Activated CD8-positive, alpha-beta memory T cell treated with anti-CD3 and anti-CD28 coated beads, Interleukin-2, amount 10 ng/mL, durations not matched to agents 7 days and 5 days (primary cell): ENCODE results near the gene AKT3. TPM values are rescaled to one million over a fixed set of nuclear protein-coding genes. Genes with fewer than 3 reads are reported as not detected.

Experiments
- ATAC-seq: fragments of 150-1000 bp; cut with Tn5 transposase; one replicate; pipeline ENCODE4 v1.10.0; 2021; ENCODE audit warnings: moderate library complexity
- CTCF ChIA-PET: fragments of 350-600 bp; sonication (Branson Sonifier 250); formaldehyde crosslinking; loops from one replicate; lab custom pipeline; 2021; ENCODE audit warnings: antibody characterized with exemption; lab: Charles Lee
- DNase-seq: peaks from one replicate; pipeline ENCODE4 v3.0.0-alpha.2; 2020
- H3K27ac Mint-ChIP-seq: one replicate; pipeline ENCODE4 v1.8.0; 2021; ENCODE audit warnings: mild to moderate bottlenecking, mixed read lengths
- H3K27me3 Mint-ChIP-seq: one replicate; pipeline ENCODE4 v1.8.0; 2021; ENCODE audit warnings: mixed read lengths
- H3K36me3 Mint-ChIP-seq: one replicate; pipeline ENCODE4 v1.8.0; 2021; ENCODE audit warnings: mild to moderate bottlenecking, mixed read lengths
- H3K4me1 Mint-ChIP-seq: one replicate; pipeline ENCODE4 v1.8.0; 2021; ENCODE audit warnings: mixed read lengths
- H3K4me3 Mint-ChIP-seq: one replicate; pipeline ENCODE4 v1.8.0; 2021; ENCODE audit warnings: mild to moderate bottlenecking, moderate library complexity, mixed read lengths
- H3K9me3 Mint-ChIP-seq: one replicate; pipeline ENCODE4 v1.8.0; 2022; ENCODE audit warnings: low read depth, mixed read lengths
- total RNA-seq, 2 experiments: library from RNA; stranded (reverse); gene quantifications; one replicate each; pipeline ENCODE4 v1.2.3, GENCODE V29; 2021

Gene AKT3
- total RNA-seq, 2 experiments from 2014 or later: 40.8 to 42.6 TPM

DNA sequence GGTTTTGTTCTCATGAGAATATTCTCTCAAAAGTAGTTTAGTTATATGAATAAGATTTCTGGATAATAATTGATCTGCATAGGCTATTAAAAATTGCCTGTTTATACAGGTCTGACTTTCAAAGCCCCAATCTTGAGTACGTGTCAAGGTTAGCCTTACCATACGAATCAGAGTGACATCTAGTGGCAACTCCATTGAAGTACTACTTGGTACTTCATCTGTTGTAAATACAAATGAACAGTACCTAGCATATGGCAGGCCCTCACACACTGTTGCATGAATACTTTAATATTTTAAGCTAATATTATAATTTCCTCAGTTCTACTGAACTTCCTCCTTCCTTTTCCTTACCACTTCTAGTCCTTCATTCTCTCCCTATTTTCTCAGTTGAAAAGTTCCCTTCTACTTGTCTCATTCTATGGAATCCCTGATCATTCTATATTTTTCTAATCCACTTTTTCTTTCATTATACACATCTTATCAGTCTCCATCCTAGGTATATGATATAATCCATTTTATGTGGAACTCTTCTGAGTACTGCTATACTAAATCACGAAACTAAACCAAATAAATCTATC is 101.2 kb downstream of the AKT3 start:
- Mint-ChIP-seq H3K4me1 (peaks cover 3% of the 10 kb centered on the region), H3K27me3 (no peaks in the 10 kb centered on the region), H3K27ac (no peak overlapping the region), H3K36me3 (peaks cover 7% of the 10 kb centered on the region), H3K9me3 (no peaks in the 10 kb centered on the region), H3K4me3 (no peak overlapping the region)
- DNase-seq (no peak), ATAC-seq (peak; percentile 94)
- CTCF ChIA-PET: interaction anchor here (0.8 to 1.4 kb wide), 5 partner anchors 9 to 405 kb away, joined by 3 to 4 read pairs (median 4); no protein-coding TSS in a partner anchor

DNA sequence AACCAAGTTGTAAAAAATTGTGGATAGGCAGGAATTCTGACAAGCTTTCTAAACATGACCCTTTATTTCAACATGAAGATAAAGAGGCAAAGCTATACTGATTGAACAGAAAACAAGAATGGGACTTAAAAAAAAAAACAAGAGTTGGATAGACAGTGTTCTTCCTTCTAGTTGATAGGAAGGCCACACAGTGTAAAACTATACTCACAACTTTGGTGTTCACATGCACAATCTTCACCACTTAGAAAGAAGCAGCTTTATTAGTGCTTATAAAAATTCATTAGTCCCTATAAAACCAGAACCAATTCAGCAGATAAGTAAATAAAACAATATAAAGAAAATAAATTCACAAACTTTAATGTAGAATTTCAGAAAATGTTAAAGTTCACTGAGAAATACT is 101.8 kb downstream of the AKT3 start:
- ATAC-seq (no peak), DNase-seq (no peak)
- peaks cover 3% of the 10 kb centered on the region for H3K4me1 Mint-ChIP-seq
- no peaks in the 10 kb centered on the region for H3K27me3 Mint-ChIP-seq
- H3K27ac Mint-ChIP-seq: no peak overlapping the region
- no peaks in the 10 kb centered on the region for H3K9me3 Mint-ChIP-seq
- H3K4me3 Mint-ChIP-seq: no peak overlapping the region
- CTCF ChIA-PET: interaction anchor here (0.7 to 1.4 kb wide), 6 partner anchors 16 to 405 kb away, joined by 3 to 7 read pairs (median 4); no protein-coding TSS in a partner anchor
- H3K36me3 Mint-ChIP-seq: peaks cover 10% of the 10 kb centered on the region

DNA sequence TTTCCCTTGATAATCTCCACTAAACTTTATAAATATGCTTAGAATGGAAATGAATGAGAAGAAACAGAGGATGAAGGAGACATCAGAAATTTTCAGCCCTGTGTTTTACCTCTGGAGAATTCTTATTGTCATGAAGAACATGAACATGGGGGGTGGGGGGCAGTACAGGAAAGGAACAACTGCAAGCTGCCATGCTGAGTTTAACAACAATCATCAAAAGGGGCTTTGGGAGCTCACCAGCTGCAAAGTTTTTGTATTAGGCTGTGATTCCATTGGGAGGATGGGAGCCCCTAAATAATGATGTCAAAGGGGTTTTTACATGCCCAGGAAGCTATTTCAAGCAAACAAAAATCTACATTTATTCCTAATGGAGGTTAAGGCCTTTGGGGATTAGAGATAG is 103.3 kb downstream of the AKT3 start:
- Mint-ChIP-seq H3K4me1 (peaks cover 3% of the 10 kb centered on the region), H3K36me3 (peaks cover 16% of the 10 kb centered on the region), H3K27ac (no peak overlapping the region), H3K27me3 (no peaks in the 10 kb centered on the region), H3K4me3 (no peak overlapping the region), H3K9me3 (peaks cover 4% of the 10 kb centered on the region)
- CTCF ChIA-PET: no interaction called here
- ATAC-seq: no peak
- DNase-seq: no peak

DNA sequence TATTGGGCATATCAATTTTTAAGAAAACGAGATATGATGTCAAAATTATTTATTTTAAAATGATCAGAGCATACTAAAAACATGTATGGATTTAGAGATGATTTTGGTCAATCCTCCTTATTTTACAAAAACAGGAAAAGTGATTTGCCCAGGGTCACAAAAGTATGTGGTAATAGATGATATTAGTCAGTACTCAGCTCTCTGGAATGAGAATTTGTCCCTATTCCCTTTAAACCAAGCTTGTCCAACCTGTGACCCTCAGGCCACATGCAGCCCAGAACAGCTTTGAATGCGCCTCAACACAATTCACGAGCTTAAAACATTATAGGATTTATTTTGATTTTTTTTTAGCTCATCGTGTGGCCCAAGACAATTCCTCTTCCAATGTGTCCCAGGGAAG is 104.7 kb downstream of the AKT3 start:
- DNase-seq (no peak), ATAC-seq (no peak)

DNA sequence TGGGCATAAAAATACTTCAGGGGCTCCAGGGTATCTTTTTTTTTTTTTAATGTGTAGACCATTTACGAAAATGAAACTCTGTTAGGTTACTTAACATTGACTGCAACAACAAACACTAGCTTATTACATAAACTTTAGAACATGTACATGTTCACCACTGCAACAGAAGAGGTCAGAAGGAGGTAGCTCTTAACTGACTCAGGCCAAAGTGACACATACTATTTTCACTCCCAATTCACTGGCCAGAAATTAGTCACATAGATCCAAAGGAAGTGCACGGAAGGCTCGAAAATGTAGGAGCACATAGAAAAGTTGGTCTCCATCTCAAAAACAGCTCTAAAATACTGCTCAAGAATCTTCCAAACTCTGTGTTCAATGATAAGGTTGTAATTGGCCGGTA is 107.2 kb downstream of the AKT3 start:
- no peak overlapping the region for H3K27ac Mint-ChIP-seq
- H3K4me3 Mint-ChIP-seq: no peak overlapping the region
- no peak for DNase-seq
- H3K4me1 Mint-ChIP-seq: peaks cover 9% of the 10 kb centered on the region
- ATAC-seq: no peak
- peaks cover 22% of the 10 kb centered on the region for H3K36me3 Mint-ChIP-seq
- CTCF ChIA-PET: no interaction called here
- H3K27me3 Mint-ChIP-seq: no peaks in the 10 kb centered on the region
- peaks cover 4% of the 10 kb centered on the region for H3K9me3 Mint-ChIP-seq

More for the DNA sequence above, 104.7 kb downstream of the AKT3 start:
- Mint-ChIP-seq H3K36me3 (peaks cover 16% of the 10 kb centered on the region), H3K9me3 (peaks cover 4% of the 10 kb centered on the region), H3K4me3 (no peak overlapping the region), H3K27me3 (no peaks in the 10 kb centered on the region), H3K4me1 (peaks cover 3% of the 10 kb centered on the region), H3K27ac (no peak overlapping the region)
- CTCF ChIA-PET: interaction anchor here (0.9 kb wide), 2 partner anchors 233 to 526 kb away, joined by 3 read pairs; no protein-coding TSS in a partner anchor

DNA sequence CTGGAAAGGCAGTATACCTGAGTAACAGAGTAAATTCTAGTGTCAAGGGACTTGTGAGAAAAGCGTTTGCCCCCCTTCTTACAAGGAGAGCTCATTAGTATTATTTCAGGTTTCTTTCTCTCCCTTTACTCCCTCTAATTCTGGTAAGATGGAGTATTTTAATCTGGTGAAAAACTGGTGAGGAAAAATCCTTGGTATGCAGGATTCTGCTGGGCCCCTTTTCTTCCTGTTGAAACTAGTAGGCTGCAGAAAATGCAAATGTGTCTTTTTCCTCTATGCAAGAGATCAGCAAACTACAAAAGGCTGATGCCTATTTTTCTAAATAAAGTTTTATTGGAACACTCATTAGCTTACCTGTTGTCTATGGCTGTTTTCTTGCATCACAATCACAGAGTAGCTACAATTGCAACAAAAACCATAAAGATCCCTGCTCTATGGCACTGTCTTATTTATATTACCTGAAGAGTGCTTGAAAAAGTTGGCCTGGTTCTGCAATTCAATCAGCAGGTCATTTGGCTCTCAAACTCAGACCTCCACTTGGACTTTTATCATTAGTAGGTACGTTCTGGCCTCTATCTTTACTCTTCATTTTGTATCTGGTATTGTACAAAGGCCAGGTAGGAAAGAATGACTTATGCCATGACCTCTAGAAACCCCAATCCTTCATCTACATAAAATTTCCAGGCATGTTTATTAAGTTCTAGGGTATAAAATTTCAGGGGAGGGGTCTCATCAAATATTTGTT is 109.6 kb downstream of the AKT3 start:
- H3K27me3 Mint-ChIP-seq: no peaks in the 10 kb centered on the region
- no peak for DNase-seq
- H3K27ac Mint-ChIP-seq: no peak overlapping the region
- H3K4me3 Mint-ChIP-seq: no peak overlapping the region
- ATAC-seq: no peak
- CTCF ChIA-PET: interaction anchor here (1.1 kb wide), 1 partner anchor 9 kb away, joined by 3 read pairs; no protein-coding TSS in a partner anchor
- peaks cover 16% of the 10 kb centered on the region for H3K4me1 Mint-ChIP-seq
- H3K36me3 Mint-ChIP-seq: peaks cover 27% of the 10 kb centered on the region
- peaks cover 4% of the 10 kb centered on the region for H3K9me3 Mint-ChIP-seq

DNA sequence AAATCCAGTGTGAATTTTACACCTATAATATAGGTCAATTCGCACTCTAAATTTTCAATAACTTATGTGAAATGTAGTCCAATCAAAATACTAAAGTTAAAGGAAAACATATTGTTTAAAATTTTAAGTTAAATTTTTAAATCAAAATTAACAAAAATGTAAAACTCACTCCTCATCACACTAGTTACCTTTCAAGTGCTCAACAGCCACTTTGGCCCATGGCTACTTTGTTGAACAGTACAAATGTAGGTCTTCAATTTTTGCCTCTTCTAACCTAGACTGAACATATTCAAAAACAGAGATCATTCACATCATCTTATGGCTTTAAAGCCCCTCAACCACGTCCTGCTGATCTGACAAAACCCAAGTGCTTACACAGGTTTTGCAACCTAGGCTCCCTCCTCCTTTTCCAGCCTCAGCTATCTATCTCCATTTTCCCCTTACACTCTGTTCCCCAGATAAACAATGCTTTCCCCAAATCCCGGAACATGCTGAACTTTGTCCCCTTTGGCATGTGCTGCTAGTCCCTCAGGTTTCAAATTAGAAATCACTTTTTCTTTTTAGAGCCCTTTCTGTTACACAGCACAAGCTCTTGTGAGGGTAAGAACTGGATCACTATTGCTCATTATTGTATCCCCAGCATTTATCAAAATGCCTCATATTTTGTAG is 110.6 kb downstream of the AKT3 start:
- H3K36me3 Mint-ChIP-seq: peaks cover 24% of the 10 kb centered on the region
- CTCF ChIA-PET: interaction anchor here (1.1 kb wide), 1 partner anchor 9 kb away, joined by 3 read pairs; no protein-coding TSS in a partner anchor
- H3K4me1 Mint-ChIP-seq: peaks cover 15% of the 10 kb centered on the region
- ATAC-seq (no peak), DNase-seq (no peak)
- H3K9me3 Mint-ChIP-seq: peaks cover 4% of the 10 kb centered on the region
- no peak overlapping the region for H3K4me3 Mint-ChIP-seq
- H3K27ac Mint-ChIP-seq: no peak overlapping the region
- H3K27me3 Mint-ChIP-seq: no peaks in the 10 kb centered on the region

DNA sequence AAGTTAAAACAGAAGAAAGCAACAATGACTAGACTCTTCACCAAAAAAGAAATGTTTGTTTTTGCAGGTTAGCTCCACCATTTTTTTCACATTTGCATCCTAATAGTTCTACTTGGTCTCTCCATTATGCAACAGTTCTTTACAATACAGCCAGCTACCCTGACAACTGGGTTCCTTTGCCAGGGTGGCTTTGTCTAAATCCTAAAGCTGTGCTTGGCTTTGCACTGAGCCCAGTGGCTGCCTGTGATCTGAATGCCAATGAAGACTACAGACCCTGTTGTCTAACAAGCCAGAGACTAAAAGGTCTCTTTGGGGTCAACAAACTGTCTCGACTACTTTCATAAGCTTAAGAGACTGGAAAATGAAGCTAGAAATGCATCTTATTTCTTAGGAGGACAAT is 112.0 kb downstream of the AKT3 start:
- Mint-ChIP-seq H3K9me3 (peaks cover 4% of the 10 kb centered on the region), H3K4me1 (peaks cover 18% of the 10 kb centered on the region), H3K4me3 (no peak overlapping the region), H3K27ac (no peak overlapping the region), H3K36me3 (peaks cover 21% of the 10 kb centered on the region), H3K27me3 (no peaks in the 10 kb centered on the region)
- ATAC-seq (no peak), DNase-seq (no peak)
- CTCF ChIA-PET: interaction anchor here (1.1 kb wide), 1 partner anchor 105 kb away, joined by 3 read pairs; no protein-coding TSS in a partner anchor

DNA sequence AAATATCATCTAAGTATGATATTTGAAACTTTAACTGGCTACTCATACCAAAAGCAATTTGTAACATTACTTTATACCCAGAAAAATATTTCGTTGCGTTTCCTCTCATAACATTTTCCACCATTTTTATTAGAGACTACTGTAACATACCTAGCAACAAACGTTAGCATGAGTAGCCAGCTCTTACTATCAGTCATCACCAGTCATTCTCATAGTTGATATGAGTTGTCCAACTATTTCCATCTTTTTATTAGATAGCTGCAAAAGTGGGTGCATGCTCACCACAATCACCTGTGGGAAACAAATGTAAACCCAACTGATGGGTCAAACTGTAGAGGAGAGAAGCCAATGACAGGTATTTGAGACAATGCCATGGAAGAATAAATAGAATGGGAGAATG is 114.6 kb downstream of the AKT3 start:
- Mint-ChIP-seq H3K4me3 (no peak overlapping the region), H3K27me3 (no peaks in the 10 kb centered on the region), H3K36me3 (peaks cover 21% of the 10 kb centered on the region), H3K9me3 (no peaks in the 10 kb centered on the region), H3K4me1 (peaks cover 27% of the 10 kb centered on the region), H3K27ac (no peak overlapping the region)
- no peak for ATAC-seq
- CTCF ChIA-PET: no interaction called here
- no peak for DNase-seq

DNA sequence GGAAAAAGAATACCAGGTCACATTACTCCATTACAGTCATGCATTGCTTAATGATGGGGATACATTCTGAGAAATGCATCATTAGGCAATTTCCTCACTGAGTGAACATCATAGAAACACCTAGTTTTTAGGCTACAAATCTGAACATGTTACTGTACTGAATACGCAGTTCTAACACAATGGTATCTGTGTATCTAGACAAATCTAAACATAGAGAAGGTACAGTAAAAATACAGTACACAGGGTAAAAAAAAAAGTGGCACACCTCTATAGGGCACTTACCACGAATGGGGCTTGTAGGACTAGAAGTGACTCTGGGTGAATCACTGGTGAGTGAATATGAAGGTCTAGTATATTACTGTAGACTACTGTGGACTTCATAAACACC is 115.7 kb downstream of the AKT3 start:
- H3K27ac Mint-ChIP-seq: no peak overlapping the region

DNA sequence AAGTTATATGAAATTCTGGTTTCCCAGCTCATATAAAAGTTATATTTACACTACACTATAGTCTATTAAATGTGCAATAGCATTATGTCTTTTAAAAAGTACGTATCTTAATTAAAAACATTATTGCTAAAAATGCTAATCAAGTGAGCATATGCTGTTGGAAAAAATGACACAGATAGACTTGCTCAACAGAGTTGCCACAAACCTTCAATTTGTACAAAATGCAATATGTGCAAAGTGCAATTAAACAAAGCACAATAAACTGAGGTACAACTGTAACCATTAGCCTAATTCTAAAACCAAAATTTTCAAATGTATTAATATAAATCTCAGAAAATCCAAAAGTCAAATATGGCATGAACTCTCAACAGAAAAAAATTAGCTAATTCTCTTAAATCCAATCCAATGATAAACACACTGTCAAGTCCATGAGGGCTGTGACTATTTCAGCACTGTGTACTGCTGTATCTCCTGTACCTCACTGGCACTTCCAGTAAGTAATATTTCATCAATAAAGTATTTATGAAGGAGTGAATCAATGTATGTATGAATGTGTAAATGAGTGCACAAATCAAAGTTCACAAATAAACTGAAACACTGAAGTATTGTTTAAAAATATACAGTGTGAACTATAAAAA is 116.3 kb downstream of the AKT3 start:
- H3K4me1 Mint-ChIP-seq: peaks cover 22% of the 10 kb centered on the region
- ATAC-seq: no peak
- CTCF ChIA-PET: no interaction called here
- no peak overlapping the region for H3K27ac Mint-ChIP-seq
- DNase-seq: no peak
- H3K9me3 Mint-ChIP-seq: peaks cover 6% of the 10 kb centered on the region
- no peaks in the 10 kb centered on the region for H3K27me3 Mint-ChIP-seq
- peaks cover 27% of the 10 kb centered on the region for H3K36me3 Mint-ChIP-seq
- no peak overlapping the region for H3K4me3 Mint-ChIP-seq

More for the DNA sequence above, 115.7 kb downstream of the AKT3 start:
- H3K27me3 Mint-ChIP-seq: no peaks in the 10 kb centered on the region
- H3K4me3 Mint-ChIP-seq: no peak overlapping the region
- H3K9me3 Mint-ChIP-seq: peaks cover 6% of the 10 kb centered on the region
- H3K4me1 Mint-ChIP-seq: peaks cover 19% of the 10 kb centered on the region
- CTCF ChIA-PET: no interaction called here
- no peak for DNase-seq
- peaks cover 25% of the 10 kb centered on the region for H3K36me3 Mint-ChIP-seq
- ATAC-seq: no peak

DNA sequence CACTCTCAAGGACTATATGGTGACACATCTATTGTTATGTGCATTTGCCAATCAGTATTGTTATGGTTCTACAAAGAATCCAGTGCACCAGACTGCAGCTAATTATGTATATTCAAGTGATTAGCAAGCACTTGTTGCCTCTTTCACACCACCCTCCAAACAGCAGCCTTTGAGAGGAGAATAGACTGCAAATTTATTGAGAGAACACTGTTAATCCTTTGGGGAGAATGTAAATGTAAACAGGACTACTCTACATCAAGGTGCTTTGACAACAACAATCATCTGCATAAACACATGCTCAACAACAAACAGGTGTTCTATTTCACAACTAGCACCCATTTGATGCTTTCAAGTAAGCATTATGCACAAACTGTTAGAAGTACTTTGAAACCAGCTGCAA is 117.4 kb downstream of the AKT3 start:
- Mint-ChIP-seq H3K9me3 (peaks cover 6% of the 10 kb centered on the region), H3K27me3 (no peaks in the 10 kb centered on the region), H3K27ac (no peak overlapping the region), H3K36me3 (peaks cover 31% of the 10 kb centered on the region), H3K4me1 (peaks cover 30% of the 10 kb centered on the region), H3K4me3 (no peak overlapping the region)
- DNase-seq: no peak
- no peak for ATAC-seq
- CTCF ChIA-PET: interaction anchor here (1.6 kb wide), 1 partner anchor 16 kb away, joined by 4 read pairs; no protein-coding TSS in a partner anchor
